Tibial nerve (tissue), 3 donors: ENCODE results near the gene SPHK1.

Experiments
- CTCF ChIP-seq, 5 experiments: fragments of 200-600 bp in 3 of 5; fragments of 450-650 bp in 2 of 5; sonication (generic) in 3 of 5; IDR thresholded peaks; one replicate each; pipeline ENCODE4 v1.5.1; 2016 to 2019; ENCODE audit warnings: antibody characterized with exemption in 5 of 5, mild to moderate bottlenecking in 3 of 5, moderate library complexity in 2 of 5
- POLR2A ChIP-seq, 2 donors: fragments of 450-650 bp; IDR thresholded peaks; one replicate each; pipeline ENCODE4 v1.6.1; 2017; ENCODE audit warnings: antibody characterized with exemption in 2 of 2, mild to moderate bottlenecking in 2 of 2, moderate library complexity in 2 of 2

- no peak for TF ChIP-seq CTCF (IDR thresholded peaks at IDR 0.05)
- TF ChIP-seq POLR2A (IDR thresholded peaks at IDR 0.05) = no peak
Measured at GRCh38 chr17:76407509-76407908, 23.1 kb downstream of the SPHK1 start.
